Spleen (tissue), 3 donors: ENCODE data around the gene MIB1.

Experiments used
- POLR2A ChIP-seq, 3 donors: fragments of 450-650 bp; IDR thresholded peaks; one replicate each; pipeline ENCODE4 v1.5.1; 2017; ENCODE audit warnings: antibody characterized with exemption in 3 of 3, mild to moderate bottlenecking in 1 of 3
- POLR2AphosphoS5 ChIP-seq, 3 donors: sonication (generic); formaldehyde crosslinking; IDR thresholded peaks; one replicate each; pipeline ENCODE4 v1.5.1; 2017; ENCODE audit warnings: antibody characterized with exemption in 3 of 3

- TF ChIP-seq POLR2A (IDR thresholded peaks at IDR 0.05) (no peak), POLR2AphosphoS5 (IDR thresholded peaks at IDR 0.05) (peak in 1 of 3 donors; percentile 36)
These were observed 1.1 kb downstream of the MIB1 start for GRCh38 chr18:21741562-21742314.
